KOPT-K1 (cell line): Measurements from ENCODE around the gene IQGAP3.

ENCODE experiments used
- H3K27ac ChIP-seq: fragments of 200-600 bp; sonication (generic); 2 replicates; pipeline ENCODE4 v1.5.1; 2016; ENCODE audit warnings: antibody characterized with exemption, mild to moderate bottlenecking, low read depth, low read length; ENCODE audit not compliant: poor library complexity, severe bottlenecking
- H3K36me3 ChIP-seq: fragments of 200-600 bp; sonication (generic); 2 replicates; pipeline ENCODE4 v1.5.1; 2017; ENCODE audit warnings: antibody characterized with exemption, mild to moderate bottlenecking, low read length, moderate library complexity; ENCODE audit not compliant: insufficient read depth
- H3K9me3 ChIP-seq: fragments of 200-600 bp; sonication (generic); 2 replicates; pipeline ENCODE4 v1.5.1; 2017; ENCODE audit warnings: antibody characterized with exemption, low read length, mild to moderate bottlenecking; ENCODE audit not compliant: insufficient read depth, poor library complexity, severe bottlenecking

The IQGAP3 gene

GRCh38 chr1:156505679-156506298 lies 66.6 kb downstream of the IQGAP3 start:
- Histone ChIP-seq H3K9me3 (no peaks in the 10 kb centered on the region), H3K36me3 (no peaks in the 10 kb centered on the region), H3K27ac (peak overlapping the region; percentile 100)

GRCh38 chr1:156504821-156505678 lies 67.3 kb downstream of the IQGAP3 start:
- no peaks in the 10 kb centered on the region for H3K36me3 ChIP-seq
- H3K9me3 ChIP-seq, result no peaks in the 10 kb centered on the region
- peak overlapping the region; percentile 100 for H3K27ac ChIP-seq

GRCh38 chr1:156504438-156504813 lies 67.9 kb downstream of the IQGAP3 start:
- Histone ChIP-seq H3K27ac (peak overlapping the region; percentile 100), H3K9me3 (no peaks in the 10 kb centered on the region), H3K36me3 (no peaks in the 10 kb centered on the region)

GRCh38 chr1:156503698-156504437 lies 68.5 kb downstream of the IQGAP3 start:
- no peaks in the 10 kb centered on the region for H3K36me3 ChIP-seq
- peak overlapping the region; percentile 100 for H3K27ac ChIP-seq
- no peaks in the 10 kb centered on the region for H3K9me3 ChIP-seq

GRCh38 chr1:156502894-156503697 lies 69.3 kb downstream of the IQGAP3 start:
- Histone ChIP-seq H3K9me3 (no peaks in the 10 kb centered on the region), H3K27ac (peak overlapping the region; percentile 100), H3K36me3 (no peaks in the 10 kb centered on the region)

- Histone ChIP-seq H3K9me3 (no peaks in the 10 kb centered on the region), H3K36me3 (no peaks in the 10 kb centered on the region), H3K27ac (peak overlapping the region; percentile 100)
These were observed 69.9 kb downstream of the IQGAP3 start for GRCh38 chr1:156502391-156502893.

GRCh38 chr1:156500793-156501506 lies 71.4 kb downstream of the IQGAP3 start:
- H3K36me3 ChIP-seq, result no peaks in the 10 kb centered on the region; the same call in 1 of the 2 replicates
- H3K27ac ChIP-seq, result peak overlapping the region; percentile 100

GRCh38 chr1:156500543-156500792 lies 71.9 kb downstream of the IQGAP3 start, which contains the start of gene MEF2D:
Gene MEF2D, minus strand, starts transcription at chr1:156500775. Its CDS starts 17,483 bp downstream, at chr1:156483292.
- peak within 1 kb of the TSS; percentile 100 for H3K27ac ChIP-seq
- no peaks in the 10 kb centered on the region; the same call in 1 of the 2 replicates for H3K36me3 ChIP-seq
- no peaks in the 10 kb centered on the region for H3K9me3 ChIP-seq

More at GRCh38 chr1:156500793-156501506, 71.4 kb downstream of the IQGAP3 start:
- no peaks in the 10 kb centered on the region for H3K9me3 ChIP-seq

- Histone ChIP-seq H3K27ac (peak overlapping the region; percentile 100), H3K9me3 (no peaks in the 10 kb centered on the region), H3K36me3 (peaks cover 4% of the 10 kb centered on the region; the same call in 1 of the 2 replicates)
These were observed 72.4 kb downstream of the IQGAP3 start for GRCh38 chr1:156499842-156500542.

GRCh38 chr1:156499194-156499841 lies 73.0 kb downstream of the IQGAP3 start:
- H3K9me3 ChIP-seq, result no peaks in the 10 kb centered on the region
- H3K27ac ChIP-seq, result peak overlapping the region; percentile 100
- peaks cover 11% of the 10 kb centered on the region; the same call in 1 of the 2 replicates for H3K36me3 ChIP-seq

- Histone ChIP-seq H3K27ac (peak overlapping the region; percentile 100), H3K36me3 (peaks cover 11% of the 10 kb centered on the region; the same call in 1 of the 2 replicates), H3K9me3 (no peaks in the 10 kb centered on the region)
These were observed 73.8 kb downstream of the IQGAP3 start for GRCh38 chr1:156498432-156499193.

- no peak overlapping the region for H3K27ac ChIP-seq
- peaks cover 11% of the 10 kb centered on the region; the same call in 1 of the 2 replicates for H3K36me3 ChIP-seq
- no peaks in the 10 kb centered on the region for H3K9me3 ChIP-seq
These were observed 74.5 kb downstream of the IQGAP3 start for GRCh38 chr1:156497743-156498431.
